ENCODE measurements around the gene DPH6.
"Not testable (repeated sequence)": the region's sequence is repeated elsewhere in the genome, so short reads cannot be mapped to it uniquely, and the experiment has no call there.

DPH6 gene

DNA sequence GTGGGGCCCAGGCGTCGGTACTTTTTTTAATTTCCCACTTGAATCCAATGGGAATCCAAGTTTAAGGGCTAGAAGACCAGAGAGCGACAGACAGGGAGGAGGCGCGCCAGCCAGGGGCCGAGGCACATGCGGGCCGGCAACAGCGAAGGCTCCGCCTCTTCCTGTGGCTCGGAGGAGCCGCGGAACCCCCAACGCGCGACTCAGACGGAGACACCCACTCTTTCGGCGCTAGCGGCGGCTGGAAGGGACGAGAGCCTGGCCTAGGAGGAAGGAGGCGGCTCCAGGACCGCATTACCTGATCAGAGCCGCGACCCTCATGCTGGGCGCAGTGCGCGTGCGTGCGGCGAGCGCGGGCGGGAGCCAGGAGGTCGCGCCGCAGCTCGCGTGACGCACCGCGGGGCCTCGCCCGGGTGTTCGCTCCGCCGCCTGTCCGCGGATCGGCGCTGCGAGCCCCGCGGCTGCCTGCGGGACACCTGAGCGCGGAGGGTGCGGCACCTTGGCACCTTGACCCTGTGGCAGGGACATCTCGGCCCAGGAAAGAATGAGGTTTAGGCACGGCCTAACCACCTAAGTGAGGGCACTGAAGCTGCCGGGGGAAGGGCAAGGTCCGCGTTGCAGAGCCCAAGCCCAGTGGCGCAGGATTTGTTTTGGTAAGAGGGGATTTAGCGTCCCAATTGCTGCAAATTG, at the start of gene DPH6:
Gene DPH6 (minus strand): TSS at position 342 of the 687 bp plus-strand sequence. CDS start 24 bp downstream, at position 318.
- DNase-seq: peak; percentile 80

DNA sequence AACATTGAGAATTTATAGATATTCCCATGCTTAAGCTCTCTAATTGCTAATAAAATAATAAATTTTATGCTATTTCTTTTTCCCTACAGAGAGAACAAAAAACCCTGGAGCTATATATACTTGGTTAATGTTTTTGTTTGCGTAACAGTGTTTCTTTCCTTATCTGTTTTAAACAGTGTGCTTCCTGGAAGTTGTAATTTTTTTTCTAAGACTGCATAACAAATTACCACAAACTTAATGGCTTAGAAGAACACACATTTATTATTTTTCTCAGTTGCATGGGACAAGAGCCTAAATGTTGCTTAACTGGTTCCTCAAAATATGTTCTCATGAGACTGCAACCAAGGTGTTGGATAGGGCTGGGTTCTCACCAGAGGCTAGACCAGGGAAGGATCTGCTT, 49.7 kb upstream of the DPH6 start:
- DNase-seq: no peak

GRCh38 chr15:35591987-35592386, 46.0 kb upstream of the DPH6 start:
- not testable (repeated sequence) for DNase-seq

- DNase-seq: no peak
These were observed 38.0 kb upstream of the DPH6 start for GRCh38 chr15:35583863-35584528.

- no peak for DNase-seq
These were observed 34.6 kb upstream of the DPH6 start for GRCh38 chr15:35580606-35581005.

DNA sequence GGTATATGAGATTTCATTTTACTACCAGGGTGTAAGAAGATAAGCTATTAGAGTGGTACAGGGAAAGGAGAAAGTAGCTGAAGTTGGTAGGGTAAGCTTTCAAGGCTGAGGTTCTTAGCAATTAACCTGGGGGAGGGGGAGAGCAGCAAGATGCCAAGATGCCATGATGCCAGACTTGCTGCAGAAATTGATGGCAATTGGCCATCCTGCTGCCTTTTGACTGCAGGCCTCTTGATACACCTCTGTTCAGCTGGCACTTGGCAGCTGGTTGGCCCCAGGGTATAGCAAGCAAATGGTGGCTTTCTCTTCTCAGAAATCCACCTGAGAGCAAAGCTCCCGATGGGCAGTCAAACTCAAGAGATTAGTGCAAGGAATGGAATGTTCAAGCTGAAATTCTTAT, 21.4 kb upstream of the DPH6 start:
- DNase-seq: no peak

DNA sequence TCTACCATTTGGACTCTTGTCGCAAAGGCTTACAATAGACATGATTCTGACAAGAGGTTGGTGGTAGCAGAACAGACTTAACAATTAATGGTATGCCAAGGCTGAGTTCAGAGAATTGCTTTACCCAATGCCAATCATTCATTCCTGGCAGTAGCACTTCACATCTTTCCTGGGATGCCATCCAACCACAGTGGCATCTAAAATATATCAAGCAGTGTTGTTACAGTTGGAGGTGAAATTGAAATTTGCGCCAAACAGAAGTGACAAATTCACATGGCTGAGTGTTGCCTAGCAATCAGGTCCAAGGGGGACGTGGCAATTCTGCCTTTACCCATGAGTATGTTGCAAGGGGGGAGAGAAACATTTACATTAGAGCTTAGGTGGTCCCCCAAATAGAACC, 21.0 kb upstream of the DPH6 start:
- no peak for DNase-seq

- no peak for DNase-seq
These were observed 19.9 kb upstream of the DPH6 start for GRCh38 chr15:35565901-35566300.

DNA sequence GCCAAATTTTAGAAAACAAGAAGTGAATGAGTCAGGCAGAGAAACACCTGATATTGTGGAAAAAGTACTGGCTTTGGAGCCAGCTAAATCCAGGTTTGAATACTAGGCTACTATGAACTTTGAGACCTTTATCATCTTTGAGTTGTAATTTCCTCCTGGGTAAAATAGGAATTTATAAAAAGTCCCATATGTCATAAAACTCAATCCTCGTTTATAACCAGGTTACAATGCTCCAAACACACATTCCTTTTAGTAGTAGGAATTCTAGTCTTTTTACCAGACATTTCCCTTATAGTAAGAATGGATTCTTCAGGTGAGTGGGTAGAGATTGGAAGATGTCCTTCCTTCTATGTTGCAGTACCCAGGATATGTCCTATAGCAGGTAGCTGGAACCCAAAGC, 16.7 kb upstream of the DPH6 start:
- DNase-seq: no peak

GRCh38 chr15:35561308-35561707, 15.3 kb upstream of the DPH6 start:
- DNase-seq: no peak

GRCh38 chr15:35560870-35561269, 14.9 kb upstream of the DPH6 start:
- no peak for DNase-seq

DNA sequence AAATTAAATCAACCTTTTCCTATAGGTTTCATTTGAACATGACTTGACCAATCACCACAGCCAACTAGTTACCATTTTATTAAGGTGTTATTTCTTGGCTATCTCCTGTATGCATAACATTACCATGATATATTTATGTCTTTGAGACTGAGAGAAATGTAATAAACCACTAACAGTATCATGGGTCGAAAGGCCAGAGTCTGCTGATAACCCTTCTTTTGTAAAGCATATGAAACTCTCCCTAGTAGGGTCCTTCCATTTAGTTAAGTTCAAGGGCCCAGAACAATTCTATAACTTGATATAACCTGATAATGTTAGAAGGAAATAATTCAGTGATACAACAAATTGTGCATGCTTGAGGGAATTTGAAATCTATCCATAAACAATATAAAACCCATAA, 14.3 kb upstream of the DPH6 start:
- DNase-seq: no peak

- no peak for DNase-seq
These were observed 13.7 kb upstream of the DPH6 start for GRCh38 chr15:35559683-35560082.

GRCh38 chr15:35557544-35557943, 11.6 kb upstream of the DPH6 start:
- no peak for DNase-seq

GRCh38 chr15:35557012-35557411, 11.0 kb upstream of the DPH6 start:
- DNase-seq: no peak

DNA sequence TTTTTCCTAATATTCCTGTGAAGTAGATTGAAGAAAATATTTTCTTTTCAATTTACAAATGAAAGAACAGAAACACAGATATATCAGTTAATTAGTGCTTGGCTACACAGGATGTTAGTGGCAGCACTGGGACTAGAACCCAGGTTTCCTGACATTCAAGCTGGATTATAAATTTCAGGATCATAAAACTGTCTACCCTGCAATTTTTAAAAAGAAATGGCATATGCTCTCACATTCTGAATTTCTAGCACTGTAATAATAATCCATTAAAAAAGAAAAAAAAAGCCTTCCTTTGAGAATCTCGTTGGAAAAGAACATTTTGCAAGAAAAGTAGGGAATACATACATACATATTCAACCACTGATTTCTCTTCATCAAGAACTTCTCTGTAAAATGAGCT, 9.3 kb upstream of the DPH6 start:
- no peak for DNase-seq

DNA sequence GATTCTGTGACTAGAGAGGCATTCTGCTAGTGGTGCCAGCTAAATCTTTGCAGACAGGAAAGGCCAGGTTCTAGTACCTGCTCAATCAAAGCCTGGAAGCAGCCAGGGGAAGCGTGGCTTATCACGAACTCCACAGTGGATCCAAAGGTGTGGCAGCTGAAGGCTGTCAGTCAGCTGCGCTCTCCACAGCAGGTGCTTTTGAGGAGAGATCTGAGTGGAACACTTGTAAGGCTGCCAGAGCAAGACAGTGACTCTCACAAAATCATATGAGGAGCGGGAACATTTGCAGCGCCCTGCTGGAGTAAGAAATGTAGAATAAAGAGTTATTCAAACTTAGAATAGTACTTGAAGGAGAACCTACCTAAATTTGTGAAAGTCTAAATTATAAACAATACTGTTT, 5.0 kb upstream of the DPH6 start:
- no peak for DNase-seq

- DNase-seq: no peak
These were observed 3.6 kb upstream of the DPH6 start for GRCh38 chr15:35549567-35549966.

GRCh38 chr15:35548435-35548834, 2.5 kb upstream of the DPH6 start:
- no peak for DNase-seq

GRCh38 chr15:35547775-35548364, 1.9 kb upstream of the DPH6 start:
- DNase-seq: no peak

- DNase-seq: no peak
These were observed 781 bp upstream of the DPH6 start for GRCh38 chr15:35546511-35547381.

DNA sequence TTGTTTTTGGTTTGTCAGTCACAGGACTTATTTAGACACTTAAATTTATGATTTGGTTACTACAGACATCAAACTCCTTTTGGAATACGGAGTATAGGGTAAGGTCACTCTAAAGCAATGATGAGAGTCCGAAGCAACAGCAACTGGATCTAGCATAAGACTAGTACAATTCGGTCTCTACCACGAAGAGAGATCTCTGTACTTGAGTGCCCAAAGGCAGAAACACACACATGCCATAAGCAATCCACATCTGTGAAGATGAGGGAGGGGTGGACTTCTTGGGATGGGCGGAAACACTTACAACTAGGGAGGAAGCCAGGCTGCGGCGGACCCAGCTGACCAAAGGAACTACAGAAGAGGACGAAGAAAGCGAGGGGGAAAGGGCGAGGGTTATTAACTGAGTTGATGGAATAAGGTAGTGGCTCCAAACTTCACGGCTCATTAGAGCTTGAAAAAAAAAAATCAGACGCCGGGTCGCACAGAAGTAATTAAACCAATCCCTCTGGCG, 595 bp downstream of the DPH6 start:
- DNase-seq: peak; percentile 60

DNA sequence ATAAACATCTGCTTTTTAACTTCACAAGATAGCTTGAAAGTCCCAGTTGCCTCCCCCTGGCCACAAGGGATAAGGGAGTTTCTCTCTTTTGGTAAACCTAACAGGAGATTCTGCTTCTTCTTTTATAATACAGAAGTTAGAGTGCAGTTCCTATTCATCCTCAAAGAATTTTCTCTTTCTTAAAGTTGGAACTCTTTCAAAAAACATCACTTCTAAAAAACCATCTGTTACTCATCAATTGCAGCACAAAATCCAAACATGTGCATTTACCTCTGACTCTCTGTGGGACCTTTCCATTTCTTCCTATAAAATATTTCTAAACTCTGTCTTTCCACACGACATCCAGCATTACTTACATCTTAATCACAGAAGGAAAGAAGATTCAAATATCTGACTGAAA, 5.1 kb downstream of the DPH6 start:
- no peak for DNase-seq

Data from NCI-H1092 treated with DMSO at 0.1 percent for 48 hours (cell line).